Liver (tissue), 9 donors: ENCODE data around the gene NTMT1. TPM values are rescaled to one million over a fixed set of nuclear protein-coding genes. Genes with fewer than 3 reads are reported as not detected.

Experiments
- DNase-seq: peaks from one replicate; pipeline ENCODE4 v3.0.0-alpha.2; 2017; ENCODE audit warnings: low spot score
- H3K27ac ChIP-seq, 2 donors: one replicate each; pipeline ENCODE4 v1.7.0; 2013; ENCODE audit warnings: inconsistent platforms in 2 of 2, low read length in 2 of 2, control low read depth in 1 of 2, low read depth in 1 of 2, mild to moderate bottlenecking in 1 of 2
- H3K27me3 ChIP-seq, 4 donors: one replicate each; pipeline versions ENCODE4 v1.6.1 to v1.7.0; 2013; ENCODE audit warnings: low read length in 3 of 4, inconsistent platforms in 1 of 4, mild to moderate bottlenecking in 1 of 4, moderate library complexity in 1 of 4; ENCODE audit not compliant: control insufficient read depth in 4 of 4, insufficient read depth in 4 of 4
- H3K36me3 ChIP-seq, 4 donors: one replicate each; pipeline versions ENCODE4 v1.6.1 to v1.7.0; 2013; ENCODE audit warnings: low read length in 3 of 4, mild to moderate bottlenecking in 3 of 4, low read depth in 1 of 4, moderate library complexity in 1 of 4; ENCODE audit not compliant: control insufficient read depth in 4 of 4, insufficient read depth in 3 of 4
- H3K4me1 ChIP-seq, 4 donors: one replicate each; pipeline versions ENCODE4 v1.6.1 to v1.7.0; 2013; ENCODE audit warnings: low read length in 3 of 4, mild to moderate bottlenecking in 3 of 4, moderate library complexity in 1 of 4; ENCODE audit not compliant: control insufficient read depth in 4 of 4, insufficient read depth in 4 of 4
- H3K4me3 ChIP-seq, 3 donors: one replicate each; pipeline versions ENCODE4 v1.6.1 to v1.7.0; 2013; ENCODE audit warnings: low read length in 3 of 3, control low read depth in 1 of 3, low read depth in 1 of 3, mild to moderate bottlenecking in 1 of 3
- H3K9ac ChIP-seq, 2 donors: one replicate each; pipeline ENCODE4 v1.7.0; 2013; ENCODE audit warnings: low read length in 2 of 2, mild to moderate bottlenecking in 2 of 2, moderate library complexity in 2 of 2, control low read depth in 1 of 2, low read depth in 1 of 2
- H3K9me3 ChIP-seq, 4 donors: one replicate each; pipeline versions ENCODE4 v1.6.1 to v1.7.0; 2013; ENCODE audit warnings: low read length in 3 of 4; ENCODE audit not compliant: control insufficient read depth in 4 of 4
- CTCF ChIP-seq: fragments of 150-350 bp; IDR thresholded peaks from 2 replicates; pipeline ENCODE4 v1.5.1; 2017; ENCODE audit warnings: improper control_type of control experiment, low read depth, low read length; ENCODE audit not compliant: missing input control
- EGR1 ChIP-seq, 2 donors: IDR thresholded peaks; 2 replicates each; pipeline ENCODE4 v1.6.1; 2016 to 2018; ENCODE audit warnings: antibody characterized with exemption in 2 of 2, low read depth in 2 of 2
- FOXA2 ChIP-seq: IDR thresholded peaks from 2 replicates; pipeline ENCODE4 v1.6.1; 2016; ENCODE audit warnings: antibody characterized with exemption
- GABPA ChIP-seq, 2 donors: IDR thresholded peaks in 1 of 2; conservative IDR thresholded peaks in 1 of 2; 2 replicates each; pipeline ENCODE4 v1.6.1; 2016; ENCODE audit warnings: antibody characterized with exemption in 2 of 2, mild to moderate bottlenecking in 1 of 2, moderate library complexity in 1 of 2
- HNF4A ChIP-seq, 2 donors: conservative IDR thresholded peaks; 2 replicates each; pipeline ENCODE4 v1.6.1; 2016; ENCODE audit warnings: antibody characterized with exemption in 2 of 2, mild to moderate bottlenecking in 2 of 2
- HNF4G ChIP-seq: IDR thresholded peaks from 2 replicates; pipeline ENCODE4 v1.6.1; 2016; ENCODE audit warnings: antibody characterized with exemption
- JUND ChIP-seq, 2 donors: IDR thresholded peaks; 2 replicates each; pipeline ENCODE4 v1.6.1; 2016; ENCODE audit warnings: antibody characterized with exemption in 2 of 2
- RAD21 ChIP-seq, 2 donors: IDR thresholded peaks; 2 replicates each; pipeline ENCODE4 v1.6.1; 2016; ENCODE audit warnings: antibody characterized with exemption in 2 of 2, mild to moderate bottlenecking in 2 of 2
- REST ChIP-seq: IDR thresholded peaks from 2 replicates; pipeline ENCODE4 v1.6.1; 2016; ENCODE audit warnings: antibody characterized with exemption, mild to moderate bottlenecking
- RXRA ChIP-seq, 2 donors: IDR thresholded peaks; 2 replicates each; pipeline ENCODE4 v1.6.1; 2017 to 2018; ENCODE audit warnings: antibody characterized with exemption in 2 of 2, mild to moderate bottlenecking in 1 of 2
- SP1 ChIP-seq: IDR thresholded peaks from 2 replicates; pipeline ENCODE4 v1.6.1; 2018; ENCODE audit warnings: antibody characterized with exemption, mild to moderate bottlenecking
- YY1 ChIP-seq: IDR thresholded peaks from 2 replicates; pipeline ENCODE4 v1.6.1; 2016; ENCODE audit warnings: antibody characterized with exemption, mild to moderate bottlenecking
- WGBS: extraction: QIAGEN DNeasy Blood & Tissue Kit; methylation state at CpG from one replicate; pipeline ENCODE4 v1.1.7; 2013; 5-methylcytosine and 5-hydroxymethylcytosine counted together
- polyA plus RNA-seq, 2 donors: library from polyadenylated mRNA; stranded (reverse) in 1 of 2; unstranded in 1 of 2; fragments of 200-250 nt in 1 of 2; fragments of >200 nt in 1 of 2; fragmentation: Nextera tagmentation in 1 of 2; extraction: Ambion mirVana in 1 of 2; gene quantifications; one replicate each; pipeline versions ENCODE4 v1.2.1 to v1.2.3, GENCODE V29; 2013 to 2015
- total RNA-seq, 2 donors: library from RNA; depleted of rRNA; stranded (reverse); fragments of >200 nt; gene quantifications; one replicate each; pipeline ENCODE4 v1.2.3, GENCODE V29; 2014
- TF ChIP-seq, protein P1 (sequence below): IDR thresholded peaks from 2 replicates; pipeline ENCODE4 v1.6.1; 2016; ENCODE audit warnings: antibody characterized with exemption
- TF ChIP-seq, protein P2 (sequence below): IDR thresholded peaks from 2 replicates; pipeline ENCODE4 v1.6.1; 2016; ENCODE audit warnings: antibody characterized with exemption
- donor health status: healthy.
- donor health status: healthy.
- donor health status: healthy.
- donor health status: healthy.
- donor health status: healthy.

The NTMT1 gene
- total and polyA plus RNA-seq, 4 donors = 13.1 to 42.5 (median 26.2) TPM

DNA sequence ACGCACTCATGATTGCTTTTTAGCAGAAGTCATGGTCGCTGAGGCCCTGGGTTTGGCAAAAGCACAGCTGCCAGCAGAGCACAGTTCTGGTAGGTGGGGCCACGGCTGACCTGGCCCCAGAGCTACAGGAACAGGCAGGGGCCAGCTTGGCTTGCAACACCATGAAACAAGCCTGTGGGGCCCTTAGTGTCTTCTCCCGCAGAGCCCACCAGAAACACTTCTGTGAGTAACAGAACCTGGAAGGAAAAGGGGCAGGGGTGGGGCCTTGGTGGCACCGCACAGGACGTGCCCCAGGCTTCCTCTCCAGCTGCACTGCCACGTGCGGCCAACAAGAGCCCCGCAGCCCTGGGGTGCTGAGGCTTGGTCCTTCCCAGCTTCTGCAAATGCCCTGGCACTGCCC lies 11.1 kb downstream of the NTMT1 start (continued):
- TF ChIP-seq JUND (IDR thresholded peaks at IDR 0.05) (no peak), GABPA (IDR thresholded peaks at IDR 0.05 in 1 of 2, conservative IDR thresholded peaks at IDR 0.05 in 1 of 2) (no peak), CTCF (no peak), RXRA (IDR thresholded peaks at IDR 0.05) (no peak), RAD21 (IDR thresholded peaks at IDR 0.05) (no peak)
- TF ChIP-seq, protein P1, sequence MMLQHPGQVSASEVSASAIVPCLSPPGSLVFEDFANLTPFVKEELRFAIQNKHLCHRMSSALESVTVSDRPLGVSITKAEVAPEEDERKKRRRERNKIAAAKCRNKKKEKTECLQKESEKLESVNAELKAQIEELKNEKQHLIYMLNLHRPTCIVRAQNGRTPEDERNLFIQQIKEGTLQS = no peak

- Histone ChIP-seq H3K4me3 (no peak overlapping the region), H3K36me3 (peaks cover 4 to 57% (median 32%) of the 10 kb centered on the region in 4 donors), H3K27ac (no peak overlapping the region), H3K9me3 (no peaks in the 10 kb centered on the region), H3K27me3 (no peaks in the 10 kb centered on the region), H3K9ac (no peak overlapping the region), H3K4me1 (peaks cover 4 to 27% (median 21%) of the 10 kb centered on the region in 4 donors)
- 83% methylated on average over 29 of the region's 29 CpGs for WGBS
- no peak for DNase-seq
- TF ChIP-seq REST = no peak
- TF ChIP-seq, protein P1 = no peak
- TF ChIP-seq, protein P2, sequence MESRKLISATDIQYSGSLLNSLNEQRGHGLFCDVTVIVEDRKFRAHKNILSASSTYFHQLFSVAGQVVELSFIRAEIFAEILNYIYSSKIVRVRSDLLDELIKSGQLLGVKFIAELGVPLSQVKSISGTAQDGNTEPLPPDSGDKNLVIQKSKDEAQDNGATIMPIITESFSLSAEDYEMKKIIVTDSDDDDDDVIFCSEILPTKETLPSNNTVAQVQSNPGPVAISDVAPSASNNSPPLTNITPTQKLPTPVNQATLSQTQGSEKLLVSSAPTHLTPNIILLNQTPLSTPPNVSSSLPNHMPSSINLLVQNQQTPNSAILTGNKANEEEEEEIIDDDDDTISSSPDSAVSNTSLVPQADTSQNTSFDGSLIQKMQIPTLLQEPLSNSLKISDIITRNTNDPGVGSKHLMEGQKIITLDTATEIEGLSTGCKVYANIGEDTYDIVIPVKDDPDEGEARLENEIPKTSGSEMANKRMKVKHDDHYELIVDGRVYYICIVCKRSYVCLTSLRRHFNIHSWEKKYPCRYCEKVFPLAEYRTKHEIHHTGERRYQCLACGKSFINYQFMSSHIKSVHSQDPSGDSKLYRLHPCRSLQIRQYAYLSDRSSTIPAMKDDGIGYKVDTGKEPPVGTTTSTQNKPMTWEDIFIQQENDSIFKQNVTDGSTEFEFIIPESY = no peak
Observed at GRCh38 chr9:129637673-129638439, 11.9 kb downstream of the NTMT1 start.

GRCh38 chr9:129639034-129639630 lies 13.2 kb downstream of the NTMT1 start:
- Histone ChIP-seq H3K9me3 (no peaks in the 10 kb centered on the region), H3K27ac (no peak overlapping the region), H3K4me1 (peaks cover 4 to 27% (median 21%) of the 10 kb centered on the region in 4 donors), H3K4me3 (no peak overlapping the region), H3K36me3 (peaks cover 4 to 44% (median 22%) of the 10 kb centered on the region in 4 donors), H3K9ac (no peak overlapping the region), H3K27me3 (no peaks in the 10 kb centered on the region)
- no peak for DNase-seq
- 89% methylated on average over 17 of the region's 17 CpGs for WGBS
- TF ChIP-seq YY1 (no peak), SP1 (no peak), HNF4A (conservative IDR thresholded peaks at IDR 0.05) (peak in 1 of 2 donors; percentile 20), EGR1 (IDR thresholded peaks at IDR 0.05; ENCODE audit: low read depth in 2 of 2) (no peak), FOXA2 (no peak), HNF4G (no peak)
